Thyroid gland (tissue), 4 donors: ENCODE measurements around the gene NR2F1-AS1. TPM values are rescaled to one million over a fixed set of nuclear protein-coding genes. Genes with fewer than 3 reads are reported as not detected.

Source experiments
- DNase-seq, 2 donors: peaks; one replicate each; pipeline ENCODE4 v3.0.0-alpha.2; 2019
- H3K27ac ChIP-seq, 3 donors: fragments of 200-600 bp; sonication (generic); 1 replicate in 2 of 3; 2 replicates in 1 of 3; pipeline ENCODE4 v1.5.1; 2016 to 2019; ENCODE audit warnings: mild to moderate bottlenecking in 1 of 3, moderate library complexity in 1 of 3
- H3K27me3 ChIP-seq: fragments of 200-600 bp; sonication (generic); one replicate; pipeline ENCODE4 v1.5.1; 2019
- H3K36me3 ChIP-seq, 2 donors: fragments of 200-600 bp; sonication (generic); one replicate each; pipeline ENCODE4 v1.5.1; 2016 to 2019
- H3K4me1 ChIP-seq, 2 donors: fragments of 200-600 bp; sonication (generic); one replicate each; pipeline ENCODE4 v1.5.1; 2017 to 2019
- H3K4me3 ChIP-seq, 3 donors: fragments of 200-600 bp; sonication (generic); replicated peaks in 1 of 3; 1 replicate in 2 of 3; 2 replicates in 1 of 3; pipeline ENCODE4 v1.5.1; 2016; ENCODE audit warnings: mild to moderate bottlenecking in 1 of 3
- H3K9me3 ChIP-seq: fragments of 200-600 bp; sonication (generic); one replicate; pipeline ENCODE4 v1.5.1; 2017
- CTCF ChIP-seq, 6 experiments: fragments of 200-600 bp in 3 of 6; fragments of 450-650 bp in 3 of 6; sonication (generic) in 3 of 6; IDR thresholded peaks; one replicate each; pipeline ENCODE4 v1.5.1; 2016 to 2019; ENCODE audit warnings: antibody characterized with exemption in 6 of 6, mild to moderate bottlenecking in 2 of 6, inconsistent platforms in 1 of 6, moderate library complexity in 1 of 6
- POLR2A ChIP-seq, 2 donors: fragments of 450-650 bp; IDR thresholded peaks; one replicate each; pipeline ENCODE4 v1.6.1; 2017; ENCODE audit warnings: antibody characterized with exemption in 2 of 2, mild to moderate bottlenecking in 2 of 2, moderate library complexity in 1 of 2
- WGBS, 2 donors: methylation state at CpG; one replicate each; pipeline ENCODE4 v1.1.5; 2017; 5-methylcytosine and 5-hydroxymethylcytosine counted together
- intact Hi-C: fragments of 100-400 bp; cut with DNase I; formaldehyde crosslinking; loops from one replicate; pipeline ENCODE4 v1.15.1; 2023
- total RNA-seq, 4 donors: library from RNA; depleted of rRNA; stranded (reverse); fragments of >200 nt; gene quantifications; one replicate each; pipeline ENCODE4 v1.2.3, GENCODE V29; 2016

The NR2F1-AS1 gene
- total RNA-seq, 4 donors from 2014 or later: 4.1 to 13.8 (median 10.1) TPM

GRCh38 chr5:93611273-93611975 is 30.4 kb upstream of the NR2F1-AS1 start:
- TF ChIP-seq CTCF (IDR thresholded peaks at IDR 0.05): no peak
- TF ChIP-seq POLR2A (IDR thresholded peaks at IDR 0.05): no peak
- peaks cover 0 to 22% of the 10 kb centered on the region in 2 donors for H3K4me1 ChIP-seq
- intact Hi-C loops: no loop called here
- H3K4me3 ChIP-seq: no peak overlapping the region
- H3K27ac ChIP-seq: no peak overlapping the region
- H3K27me3 ChIP-seq: peaks cover 52% of the 10 kb centered on the region
- DNase-seq: no peak
- WGBS, 2 donors: 9 to 11% methylated on average over 9 of the region's 9 CpGs
- no peaks in the 10 kb centered on the region for H3K9me3 ChIP-seq
- H3K36me3 ChIP-seq: no peaks in the 10 kb centered on the region

GRCh38 chr5:93610581-93611272 is 29.7 kb upstream of the NR2F1-AS1 start:
- peaks cover 0 to 22% of the 10 kb centered on the region in 2 donors for H3K4me1 ChIP-seq
- H3K36me3 ChIP-seq: no peaks in the 10 kb centered on the region
- H3K27me3 ChIP-seq: peaks cover 55% of the 10 kb centered on the region
- DNase-seq: no peak
- TF ChIP-seq CTCF (IDR thresholded peaks at IDR 0.05) (no peak), POLR2A (IDR thresholded peaks at IDR 0.05) (no peak)
- 15 to 21% methylated on average over 17 of the region's 17 CpGs for WGBS, 2 donors
- H3K4me3 ChIP-seq: no peak overlapping the region
- intact Hi-C loops: no loop called here
- no peaks in the 10 kb centered on the region for H3K9me3 ChIP-seq
- H3K27ac ChIP-seq: no peak overlapping the region

GRCh38 chr5:93609762-93610161 is 28.7 kb upstream of the NR2F1-AS1 start:
- Histone ChIP-seq H3K36me3 (no peaks in the 10 kb centered on the region), H3K4me3 (no peak overlapping the region), H3K27ac (no peak overlapping the region), H3K9me3 (no peaks in the 10 kb centered on the region), H3K27me3 (peaks cover 61% of the 10 kb centered on the region), H3K4me1 (peaks cover 0 to 22% of the 10 kb centered on the region in 2 donors)
- WGBS, 2 donors: 12 to 32% methylated on average over 7 of the region's 7 CpGs
- intact Hi-C loops: loop anchor here (10.0 kb wide), 1 partner anchor 295 kb away; no protein-coding TSS in a partner anchor
- TF ChIP-seq CTCF (IDR thresholded peaks at IDR 0.05) (no peak), POLR2A (IDR thresholded peaks at IDR 0.05) (no peak)
- DNase-seq: no peak

- peaks cover 0 to 29% of the 10 kb centered on the region in 2 donors for H3K4me1 ChIP-seq
- no peak for TF ChIP-seq POLR2A (IDR thresholded peaks at IDR 0.05)
- no peak for TF ChIP-seq CTCF (IDR thresholded peaks at IDR 0.05)
- peaks cover 69% of the 10 kb centered on the region for H3K27me3 ChIP-seq
- 26 to 34% methylated on average over 4 of the region's 4 CpGs for WGBS, 2 donors
- no peak overlapping the region for H3K27ac ChIP-seq
- no peak overlapping the region for H3K4me3 ChIP-seq
- intact Hi-C loops: loop anchor here (10.0 kb wide), 1 partner anchor 296 kb away; no protein-coding TSS in a partner anchor
- no peaks in the 10 kb centered on the region for H3K9me3 ChIP-seq
- DNase-seq: no peak
- no peaks in the 10 kb centered on the region for H3K36me3 ChIP-seq
Measured at GRCh38 chr5:93608855-93609254, 27.8 kb upstream of the NR2F1-AS1 start.
